Measurements from ENCODE around the gene UBE2V1.

DNA sequence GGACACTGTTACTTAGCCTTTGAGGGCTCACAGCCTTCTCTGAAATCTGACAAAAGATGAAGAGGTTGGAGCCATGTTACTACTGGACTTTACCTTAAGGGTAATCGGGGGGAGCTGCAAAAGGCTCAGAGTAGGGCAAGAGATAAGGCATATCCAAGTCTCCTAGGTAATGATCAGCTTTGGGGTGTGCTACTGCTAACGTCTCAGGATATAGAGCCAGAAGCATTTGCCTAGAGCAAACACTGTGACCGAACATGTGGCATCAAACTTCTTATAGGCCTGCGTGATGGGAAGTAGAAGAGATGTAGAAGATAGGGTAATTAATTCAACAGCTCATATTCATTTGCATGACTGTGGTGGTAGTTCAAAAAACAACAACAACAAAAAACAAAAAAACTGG lies 11.1 kb downstream of the UBE2V1 start:
- TF ChIP-seq TAF1 (IDR thresholded peaks at IDR 0.05; ENCODE audit: borderline replicate concordance, low read depth, low read length) (no peak), POLR2A (IDR thresholded peaks at IDR 0.05; ENCODE audit: low read depth, low read length) (no peak), POLR2AphosphoS5 (IDR thresholded peaks at IDR 0.05; ENCODE audit: low read depth, low read length) (no peak)
